ENCODE measurements around the gene PITX2. TPM values are rescaled to one million over a fixed set of nuclear protein-coding genes. Genes with fewer than 3 reads are reported as not detected.

Gene PITX2
- polyA plus RNA-seq, 3 donors, result not detected

DNA sequence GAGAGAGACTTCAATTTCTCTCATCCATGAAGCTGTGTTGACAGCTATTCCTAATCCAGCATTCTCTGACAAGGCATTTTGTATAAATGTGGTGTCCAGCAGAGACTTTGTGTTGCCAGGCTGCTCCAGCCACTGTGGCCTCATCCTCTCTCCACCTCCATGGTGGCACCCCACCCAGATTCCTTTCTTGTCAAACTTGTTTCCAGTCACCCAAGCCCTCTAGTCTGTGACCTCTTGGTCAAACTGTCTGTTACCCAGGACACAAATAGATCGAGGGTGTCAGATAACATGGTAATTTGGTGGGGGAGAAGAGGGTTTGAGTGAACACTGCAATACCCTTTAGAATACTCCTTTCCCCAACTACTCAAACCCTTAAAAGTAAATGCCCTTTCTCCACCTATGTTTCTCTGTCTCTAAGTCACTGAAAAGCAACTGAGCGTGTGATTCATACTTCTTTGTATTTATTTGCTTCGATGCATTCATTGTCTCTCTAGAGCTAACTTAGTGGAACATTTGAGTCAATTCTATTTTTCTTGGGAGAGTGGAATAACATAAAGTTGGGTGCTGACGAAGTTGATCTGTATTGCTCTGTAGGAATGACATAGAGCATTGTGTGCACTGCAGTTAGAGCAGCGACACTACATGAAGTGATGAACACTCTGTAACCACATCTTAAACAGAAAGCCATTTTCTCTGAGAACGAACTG lies 13.7 kb downstream of the PITX2 start:
- Histone ChIP-seq H4K20me1 (ENCODE audit: insufficient read depth, low read length) (no peaks in the 10 kb centered on the region), H3K4me3 (replicated peaks in 1 of 3; ENCODE audit: low read depth in 2 of 3, low read length in 3 of 3) (no peak overlapping the region), H3K9me3 (replicated peaks in 1 of 2; ENCODE audit: control insufficient read depth in 1 of 2, insufficient read depth in 1 of 2, low read length in 2 of 2) (peaks cover 3 to 45% of the 10 kb centered on the region in 2 donors), H3K36me3 (replicated peaks in 1 of 2; ENCODE audit: control insufficient read depth in 1 of 2, insufficient read depth in 2 of 2, low read length in 2 of 2) (no peaks in the 10 kb centered on the region), H3K27ac (ENCODE audit: low read depth in 1 of 2, low read length in 2 of 2) (no peak overlapping the region), H2AFZ (ENCODE audit: insufficient read depth, low read depth, low read length, poor library complexity, severe bottlenecking) (no peak overlapping the region), H3K27me3 (ENCODE audit: control insufficient read depth in 2 of 2, insufficient read depth in 2 of 2, low read length in 2 of 2) (peaks cover 63 to 74% of the 10 kb centered on the region in 2 donors), H3K79me2 (ENCODE audit: insufficient read depth, low read length) (no peaks in the 10 kb centered on the region), H3K9ac (ENCODE audit: insufficient read depth, low read length, poor library complexity, severe bottlenecking) (no peak overlapping the region), H3K4me1 (ENCODE audit: control insufficient read depth in 1 of 2, insufficient read depth in 2 of 2, low read length in 2 of 2) (no peaks in the 10 kb centered on the region), H3K4me2 (replicated peaks; ENCODE audit: extremely low read depth, low read length, poor library complexity, severe bottlenecking) (no peak overlapping the region)
- Mint-ChIP-seq H3K4me3 (peak overlapping the region in 1 of 2 donors; percentile 76), H3K27ac (no peak overlapping the region), H3K4me1 (no peaks in the 10 kb centered on the region), H3K36me3 (no peaks in the 10 kb centered on the region), H3K9me3 (peaks cover 0 to 19% (median 8%) of the 10 kb centered on the region in 7 donors), H3K27me3 (ENCODE audit: low read depth in 3 of 3) (peaks cover 65 to 67% (median 67%) of the 10 kb centered on the region in 3 donors)
- 64% methylated on average over 3 of the region's 6 CpGs for WGBS (ENCODE audit: insufficient coverage)
- no peak for DNase-seq
- intact Hi-C loops (cut with micrococcal nuclease), result no loop called here
- TF ChIP-seq, protein P1, sequence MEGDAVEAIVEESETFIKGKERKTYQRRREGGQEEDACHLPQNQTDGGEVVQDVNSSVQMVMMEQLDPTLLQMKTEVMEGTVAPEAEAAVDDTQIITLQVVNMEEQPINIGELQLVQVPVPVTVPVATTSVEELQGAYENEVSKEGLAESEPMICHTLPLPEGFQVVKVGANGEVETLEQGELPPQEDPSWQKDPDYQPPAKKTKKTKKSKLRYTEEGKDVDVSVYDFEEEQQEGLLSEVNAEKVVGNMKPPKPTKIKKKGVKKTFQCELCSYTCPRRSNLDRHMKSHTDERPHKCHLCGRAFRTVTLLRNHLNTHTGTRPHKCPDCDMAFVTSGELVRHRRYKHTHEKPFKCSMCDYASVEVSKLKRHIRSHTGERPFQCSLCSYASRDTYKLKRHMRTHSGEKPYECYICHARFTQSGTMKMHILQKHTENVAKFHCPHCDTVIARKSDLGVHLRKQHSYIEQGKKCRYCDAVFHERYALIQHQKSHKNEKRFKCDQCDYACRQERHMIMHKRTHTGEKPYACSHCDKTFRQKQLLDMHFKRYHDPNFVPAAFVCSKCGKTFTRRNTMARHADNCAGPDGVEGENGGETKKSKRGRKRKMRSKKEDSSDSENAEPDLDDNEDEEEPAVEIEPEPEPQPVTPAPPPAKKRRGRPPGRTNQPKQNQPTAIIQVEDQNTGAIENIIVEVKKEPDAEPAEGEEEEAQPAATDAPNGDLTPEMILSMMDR (IDR thresholded peaks at IDR 0.05), result no peak

DNA sequence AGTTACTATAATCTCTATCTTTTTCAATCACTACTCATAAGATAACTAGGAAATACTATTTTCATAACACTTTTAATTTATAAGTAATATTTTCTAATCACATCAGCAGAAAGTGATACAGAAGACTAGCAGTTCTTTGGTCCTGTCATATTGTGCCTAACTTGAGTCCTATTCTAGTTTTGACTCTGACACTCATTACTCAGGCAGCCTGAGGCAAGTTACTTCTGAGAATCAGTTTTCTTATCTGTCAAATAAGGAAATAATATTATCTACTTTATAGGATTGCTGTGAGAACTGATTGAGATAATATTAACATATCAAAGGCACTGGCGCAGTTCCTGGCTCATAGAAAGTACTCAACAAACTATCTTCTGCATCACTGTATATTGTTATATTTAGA lies 17.8 kb downstream of the PITX2 start:
- TF ChIP-seq, protein P1 (IDR thresholded peaks at IDR 0.05), result no peak
- DNase-seq, result no peak
- Histone ChIP-seq H3K4me2 (replicated peaks; ENCODE audit: extremely low read depth, low read length, poor library complexity, severe bottlenecking) (no peak overlapping the region), H3K9ac (ENCODE audit: insufficient read depth, low read length, poor library complexity, severe bottlenecking) (no peak overlapping the region), H4K20me1 (ENCODE audit: insufficient read depth, low read length) (no peaks in the 10 kb centered on the region), H3K27ac (ENCODE audit: low read depth in 1 of 2, low read length in 2 of 2) (no peak overlapping the region), H3K36me3 (replicated peaks in 1 of 2; ENCODE audit: control insufficient read depth in 1 of 2, insufficient read depth in 2 of 2, low read length in 2 of 2) (no peaks in the 10 kb centered on the region), H3K4me3 (replicated peaks in 1 of 3; ENCODE audit: low read depth in 2 of 3, low read length in 3 of 3) (no peak overlapping the region), H2AFZ (ENCODE audit: insufficient read depth, low read depth, low read length, poor library complexity, severe bottlenecking) (no peak overlapping the region), H3K79me2 (ENCODE audit: insufficient read depth, low read length) (no peaks in the 10 kb centered on the region), H3K4me1 (ENCODE audit: control insufficient read depth in 1 of 2, insufficient read depth in 2 of 2, low read length in 2 of 2) (no peaks in the 10 kb centered on the region), H3K9me3 (replicated peaks in 1 of 2; ENCODE audit: control insufficient read depth in 1 of 2, insufficient read depth in 1 of 2, low read length in 2 of 2) (peaks cover 0 to 9% of the 10 kb centered on the region in 2 donors), H3K27me3 (ENCODE audit: control insufficient read depth in 2 of 2, insufficient read depth in 2 of 2, low read length in 2 of 2) (peaks cover 35 to 47% of the 10 kb centered on the region in 2 donors)
- intact Hi-C loops (cut with micrococcal nuclease), result no loop called here
- no peaks in the 10 kb centered on the region for H3K36me3 Mint-ChIP-seq
- H3K4me3 Mint-ChIP-seq, result no peak overlapping the region
- no CpG with 5 or more reads among the region's 1 CpG for WGBS (ENCODE audit: insufficient coverage)
- H3K27ac Mint-ChIP-seq, result no peak overlapping the region
- H3K4me1 Mint-ChIP-seq, result no peaks in the 10 kb centered on the region
- peaks cover 30 to 34% (median 33%) of the 10 kb centered on the region in 3 donors for H3K27me3 Mint-ChIP-seq (ENCODE audit: low read depth in 3 of 3)
- H3K9me3 Mint-ChIP-seq, result peaks cover 0 to 7% (median 3%) of the 10 kb centered on the region in 7 donors

Data from CD14-positive monocyte (primary cell).